ENCODE measurements around the gene SCN3A.

DNA sequence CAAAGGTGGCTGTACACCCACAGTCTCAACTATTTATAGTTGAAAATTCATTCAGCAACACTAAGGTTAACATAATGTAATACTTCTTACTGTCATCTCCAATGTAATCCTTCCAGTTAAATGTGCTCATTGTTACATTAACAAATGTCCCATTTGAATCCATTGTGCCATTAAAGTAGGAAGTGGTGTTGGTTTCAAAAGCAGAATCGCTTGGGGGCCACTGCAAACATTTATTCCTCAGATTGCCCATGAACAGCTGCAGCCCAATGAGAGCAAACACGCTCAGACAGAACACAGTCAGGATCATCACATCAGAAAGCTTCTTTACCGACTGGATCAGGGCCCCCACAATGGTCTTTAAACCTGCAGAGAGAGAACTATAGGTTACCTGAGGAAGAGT is 41.4 kb downstream of the SCN3A start:
- no peak for TF ChIP-seq POLR2A (IDR thresholded peaks at IDR 0.05)
- TF ChIP-seq, protein P1, sequence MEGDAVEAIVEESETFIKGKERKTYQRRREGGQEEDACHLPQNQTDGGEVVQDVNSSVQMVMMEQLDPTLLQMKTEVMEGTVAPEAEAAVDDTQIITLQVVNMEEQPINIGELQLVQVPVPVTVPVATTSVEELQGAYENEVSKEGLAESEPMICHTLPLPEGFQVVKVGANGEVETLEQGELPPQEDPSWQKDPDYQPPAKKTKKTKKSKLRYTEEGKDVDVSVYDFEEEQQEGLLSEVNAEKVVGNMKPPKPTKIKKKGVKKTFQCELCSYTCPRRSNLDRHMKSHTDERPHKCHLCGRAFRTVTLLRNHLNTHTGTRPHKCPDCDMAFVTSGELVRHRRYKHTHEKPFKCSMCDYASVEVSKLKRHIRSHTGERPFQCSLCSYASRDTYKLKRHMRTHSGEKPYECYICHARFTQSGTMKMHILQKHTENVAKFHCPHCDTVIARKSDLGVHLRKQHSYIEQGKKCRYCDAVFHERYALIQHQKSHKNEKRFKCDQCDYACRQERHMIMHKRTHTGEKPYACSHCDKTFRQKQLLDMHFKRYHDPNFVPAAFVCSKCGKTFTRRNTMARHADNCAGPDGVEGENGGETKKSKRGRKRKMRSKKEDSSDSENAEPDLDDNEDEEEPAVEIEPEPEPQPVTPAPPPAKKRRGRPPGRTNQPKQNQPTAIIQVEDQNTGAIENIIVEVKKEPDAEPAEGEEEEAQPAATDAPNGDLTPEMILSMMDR (IDR thresholded peaks at IDR 0.05) = no peak
